Spleen (tissue), 7 donors: Measurements from ENCODE around the gene CNIH3.

Experiments used
- CTCF ChIP-seq, 11 experiments: fragments of 200-600 bp in 7 of 11; fragments of 450-650 bp in 4 of 11; sonication (generic) in 4 of 11; IDR thresholded peaks in 8 of 11; conservative IDR thresholded peaks in 3 of 11; 1 replicate in 7 of 11; 2 replicates in 4 of 11; pipeline versions ENCODE4 v1.4.0 to v1.8.0; 2016 to 2021; ENCODE audit warnings: antibody characterized with exemption in 11 of 11, inconsistent platforms in 4 of 11, mild to moderate bottlenecking in 1 of 11
- POLR2AphosphoS5 ChIP-seq, 3 donors: sonication (generic); formaldehyde crosslinking; IDR thresholded peaks; one replicate each; pipeline ENCODE4 v1.5.1; 2017; ENCODE audit warnings: antibody characterized with exemption in 3 of 3
- donor health status: DM: no; HTN: no; CAD: no; lungs with moderate emphysema.
- donor health status: DM: no; HTN: no; CAD: no.
- donor health status: DM: no; HTN: no; CAD: no.

GRCh38 chr1:224690576-224690975, 74.5 kb downstream of the CNIH3 start:
- TF ChIP-seq CTCF (IDR thresholded peaks at IDR 0.05 in 8 of 11, conservative IDR thresholded peaks at IDR 0.05 in 3 of 11), result no peak
- TF ChIP-seq POLR2AphosphoS5 (IDR thresholded peaks at IDR 0.05), result no peak
